ENCODE results near the gene LRRC41. TPM values are rescaled to one million over a fixed set of nuclear protein-coding genes. Genes with fewer than 3 reads are reported as not detected.

Gene LRRC41
- total and polyA plus RNA-seq, 2 of the 13 experiments (the other 11 are each of a cell fraction or from before 2014, with no cell fraction given), result 48.1 to 53.6 TPM

DNA sequence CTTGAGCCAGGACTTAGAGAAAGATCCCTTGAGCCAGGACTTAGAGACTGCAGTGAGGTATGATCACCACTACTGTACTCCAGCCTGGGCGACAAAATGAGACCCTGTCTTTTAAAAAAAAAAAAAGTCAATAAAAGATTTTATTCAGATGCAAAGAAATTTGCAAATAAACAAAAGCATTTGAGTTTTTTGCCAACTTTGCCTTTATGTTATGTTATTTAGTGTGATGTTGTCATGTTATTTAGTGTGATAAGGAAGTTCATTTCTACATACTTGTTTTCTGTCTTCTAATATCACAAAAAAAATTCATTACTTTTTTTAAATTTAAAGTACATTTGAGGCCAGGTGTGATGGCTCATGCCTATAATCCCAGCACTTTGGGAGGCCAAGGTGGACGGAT lies 46.9 kb downstream of the LRRC41 start:
- peaks cover 4% of the 10 kb centered on the region for H3K79me2 ChIP-seq (ENCODE audit: insufficient read depth, low read length)
- H3K4me3 ChIP-seq (replicated peaks in 1 of 3; ENCODE audit: insufficient read depth in 1 of 3, low read depth in 2 of 3, low read length in 3 of 3), result no peak overlapping the region
- no TSS peak for BruUV-seq (replicated peaks)
- H2AFZ ChIP-seq (ENCODE audit: low read length), result no peak overlapping the region
- ChIA-PET CTCF (ENCODE audit: low intra/inter-chr PET ratio, low total read pairs) (no interaction called here), POLR2A (no interaction called here)
- H3K36me3 ChIP-seq (replicated peaks in 1 of 2; ENCODE audit: control insufficient read depth in 1 of 2, insufficient read depth in 2 of 2, low read length in 2 of 2), result peaks cover 29 to 67% of the 10 kb centered on the region in 2 experiments
- H3K9ac ChIP-seq (ENCODE audit: insufficient read depth, low read depth, low read length), result no peak overlapping the region
- H3K9me3 ChIP-seq (ENCODE audit: low read length), result no peaks in the 10 kb centered on the region
- DNase-seq (ENCODE audit: low spot score), result no peak
- in situ Hi-C loops (cut with HindIII; ENCODE audit: extremely low pct_ligation_motif_present, low pct_unique_long_range_greater_than_20kb) (no loop called here), intact Hi-C loops (cut with micrococcal nuclease; ENCODE audit: unreplicated experiment) (no loop called here)
- 98% methylated on average over 2 of the region's 2 CpGs for WGBS (ENCODE audit: low lambda C conversion rate)
- no peak overlapping the region for H3K4me2 ChIP-seq (ENCODE audit: low read depth, low read length)
- no peak for ATAC-seq
- no peaks in the 10 kb centered on the region for H4K20me1 ChIP-seq (ENCODE audit: insufficient read depth, low read length)
- TF ChIP-seq MAFF (IDR thresholded peaks at IDR 0.05; ENCODE audit: low read depth, low read length) (peak; percentile 64), ZNF383 (CRISPR knock-in tag; IDR thresholded peaks at IDR 0.05; ENCODE audit: borderline replicate concordance) (no peak), MAFK (conservative IDR thresholded peaks at IDR 0.05 in 1 of 2, IDR thresholded peaks at IDR 0.05 in 1 of 2; ENCODE audit: low read length in 2 of 2) (peak; percentile 22 to 75; a peak in 2 of 4 replicates)
- no peak for FAIRE-seq
- H3K4me1 ChIP-seq (ENCODE audit: insufficient read depth, low read length), result peaks cover 4% of the 10 kb centered on the region; the same call in 1 of the 2 replicates
- no peaks in the 10 kb centered on the region for H3K27me3 ChIP-seq (ENCODE audit: control insufficient read depth in 1 of 2, insufficient read depth in 2 of 2, low read length in 2 of 2)
- no peak overlapping the region for H3K27ac ChIP-seq (ENCODE audit: extremely low read length, insufficient read depth, low read length)

DNA sequence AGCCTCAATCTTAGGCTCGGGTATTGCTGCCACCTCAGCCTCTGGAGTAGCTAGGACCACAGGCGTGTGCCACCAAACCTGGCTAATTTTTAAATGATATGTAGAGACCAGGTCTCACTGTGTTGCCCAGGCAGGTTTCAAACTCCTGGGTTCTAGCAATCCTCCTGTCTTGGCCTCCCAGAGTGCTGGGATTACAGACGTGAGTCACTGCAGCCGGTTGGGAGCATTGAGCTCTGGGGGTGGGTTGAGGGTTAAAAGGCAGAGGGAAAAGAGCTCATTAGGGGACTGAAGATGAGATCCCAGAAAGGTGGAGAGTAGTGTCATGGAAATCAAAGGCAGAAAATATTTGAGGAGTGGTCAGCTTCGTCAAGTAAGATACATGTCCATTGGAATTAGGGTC lies 48.7 kb downstream of the LRRC41 start:
- no peak overlapping the region for H3K4me2 ChIP-seq (ENCODE audit: low read depth, low read length)
- ATAC-seq (no peak), DNase-seq (ENCODE audit: low spot score) (no peak), FAIRE-seq (no peak)
- H3K79me2 ChIP-seq (ENCODE audit: insufficient read depth, low read length), result peaks cover 12% of the 10 kb centered on the region
- no peak overlapping the region for H3K27ac ChIP-seq (ENCODE audit: extremely low read length, insufficient read depth, low read length)
- no peaks in the 10 kb centered on the region for H3K9me3 ChIP-seq (ENCODE audit: low read length)
- TF ChIP-seq KDM2A (CRISPR knock-in tag; IDR thresholded peaks at IDR 0.05; ENCODE audit: borderline replicate concordance, low read depth) (no peak), CBX2 (IDR thresholded peaks at IDR 0.05; ENCODE audit: low read depth, low read length) (no peak), CBX2 (CRISPR knock-in tag; IDR thresholded peaks at IDR 0.05; ENCODE audit: low read depth) (no peak), ZFP36L2 (CRISPR knock-in tag; IDR thresholded peaks at IDR 0.05) (no peak), ZC3H4 (CRISPR knock-in tag; IDR thresholded peaks at IDR 0.05; ENCODE audit: borderline replicate concordance) (no peak), NR3C1 (CRISPR knock-in tag; IDR thresholded peaks at IDR 0.05) (no peak)
- TF ChIP-seq, protein P1, sequence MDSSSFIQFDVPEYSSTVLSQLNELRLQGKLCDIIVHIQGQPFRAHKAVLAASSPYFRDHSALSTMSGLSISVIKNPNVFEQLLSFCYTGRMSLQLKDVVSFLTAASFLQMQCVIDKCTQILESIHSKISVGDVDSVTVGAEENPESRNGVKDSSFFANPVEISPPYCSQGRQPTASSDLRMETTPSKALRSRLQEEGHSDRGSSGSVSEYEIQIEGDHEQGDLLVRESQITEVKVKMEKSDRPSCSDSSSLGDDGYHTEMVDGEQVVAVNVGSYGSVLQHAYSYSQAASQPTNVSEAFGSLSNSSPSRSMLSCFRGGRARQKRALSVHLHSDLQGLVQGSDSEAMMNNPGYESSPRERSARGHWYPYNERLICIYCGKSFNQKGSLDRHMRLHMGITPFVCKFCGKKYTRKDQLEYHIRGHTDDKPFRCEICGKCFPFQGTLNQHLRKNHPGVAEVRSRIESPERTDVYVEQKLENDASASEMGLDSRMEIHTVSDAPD (CRISPR knock-in tag; IDR thresholded peaks at IDR 0.05), result no peak
- TF ChIP-seq, protein P2, sequence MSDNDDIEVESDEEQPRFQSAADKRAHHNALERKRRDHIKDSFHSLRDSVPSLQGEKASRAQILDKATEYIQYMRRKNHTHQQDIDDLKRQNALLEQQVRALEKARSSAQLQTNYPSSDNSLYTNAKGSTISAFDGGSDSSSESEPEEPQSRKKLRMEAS (IDR thresholded peaks at IDR 0.05), result no peak
- TF ChIP-seq, protein P3, sequence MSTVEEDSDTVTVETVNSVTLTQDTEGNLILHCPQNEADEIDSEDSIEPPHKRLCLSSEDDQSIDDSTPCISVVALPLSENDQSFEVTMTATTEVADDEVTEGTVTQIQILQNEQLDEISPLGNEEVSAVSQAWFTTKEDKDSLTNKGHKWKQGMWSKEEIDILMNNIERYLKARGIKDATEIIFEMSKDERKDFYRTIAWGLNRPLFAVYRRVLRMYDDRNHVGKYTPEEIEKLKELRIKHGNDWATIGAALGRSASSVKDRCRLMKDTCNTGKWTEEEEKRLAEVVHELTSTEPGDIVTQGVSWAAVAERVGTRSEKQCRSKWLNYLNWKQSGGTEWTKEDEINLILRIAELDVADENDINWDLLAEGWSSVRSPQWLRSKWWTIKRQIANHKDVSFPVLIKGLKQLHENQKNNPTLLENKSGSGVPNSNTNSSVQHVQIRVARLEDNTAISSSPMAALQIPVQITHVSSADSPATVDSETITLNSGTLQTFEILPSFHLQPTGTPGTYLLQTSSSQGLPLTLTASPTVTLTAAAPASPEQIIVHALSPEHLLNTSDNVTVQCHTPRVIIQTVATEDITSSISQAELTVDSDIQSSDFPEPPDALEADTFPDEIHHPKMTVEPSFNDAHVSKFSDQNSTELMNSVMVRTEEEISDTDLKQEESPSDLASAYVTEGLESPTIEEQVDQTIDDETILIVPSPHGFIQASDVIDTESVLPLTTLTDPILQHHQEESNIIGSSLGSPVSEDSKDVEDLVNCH (CRISPR knock-in tag; IDR thresholded peaks at IDR 0.05), result no peak
- H4K20me1 ChIP-seq (ENCODE audit: insufficient read depth, low read length), result no peaks in the 10 kb centered on the region
- WGBS (ENCODE audit: low lambda C conversion rate), result 90% methylated on average over 5 of the region's 5 CpGs
- CTCF ChIA-PET (ENCODE audit: low intra/inter-chr PET ratio, low total read pairs), result no interaction called here
- no peak overlapping the region for H3K4me3 ChIP-seq (replicated peaks in 1 of 3; ENCODE audit: insufficient read depth in 1 of 3, low read depth in 2 of 3, low read length in 3 of 3)
- H3K36me3 ChIP-seq (replicated peaks in 1 of 2; ENCODE audit: control insufficient read depth in 1 of 2, insufficient read depth in 2 of 2, low read length in 2 of 2), result peaks cover 14 to 61% of the 10 kb centered on the region in 2 experiments; a peak in 4 of 5 replicates
- H3K9ac ChIP-seq (ENCODE audit: insufficient read depth, low read depth, low read length), result no peak overlapping the region
- POLR2A ChIA-PET, result no interaction called here
- H3K4me1 ChIP-seq (ENCODE audit: insufficient read depth, low read length), result peaks cover 15% of the 10 kb centered on the region
- no TSS peak for BruUV-seq (replicated peaks)
- intact Hi-C loops (cut with micrococcal nuclease; ENCODE audit: unreplicated experiment), result no loop called here
- H3K27me3 ChIP-seq (ENCODE audit: control insufficient read depth in 1 of 2, insufficient read depth in 2 of 2, low read length in 2 of 2), result no peaks in the 10 kb centered on the region
- in situ Hi-C loops (cut with HindIII; ENCODE audit: extremely low pct_ligation_motif_present, low pct_unique_long_range_greater_than_20kb), result no loop called here
- no peak overlapping the region for H2AFZ ChIP-seq (ENCODE audit: low read length)
